Measurements from ENCODE around the gene REC8.

The REC8 gene

DNA sequence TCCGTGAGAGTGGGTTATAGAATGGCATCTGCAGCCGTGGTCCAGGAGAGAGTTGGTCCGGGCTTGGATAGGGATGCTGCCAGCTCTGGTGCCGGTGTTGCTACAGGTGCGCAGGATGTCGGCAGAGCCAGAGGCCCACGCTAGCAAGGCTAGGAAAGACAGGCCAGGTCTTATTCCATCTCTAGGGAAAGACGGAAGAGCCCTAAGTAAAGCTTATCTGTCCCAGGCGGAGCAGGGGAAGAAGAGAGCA is 36.4 kb upstream of the REC8 start:
- Mint-ChIP-seq H3K36me3 (peaks cover 25% of the 10 kb centered on the region), H3K27me3 (no peaks in the 10 kb centered on the region), H3K27ac (peak overlapping the region; percentile 82), H3K9me3 (no peaks in the 10 kb centered on the region), H3K4me1 (peaks cover 57% of the 10 kb centered on the region), H3K4me3 (peak overlapping the region; percentile 86)
- peak; percentile 11 for ATAC-seq

DNA sequence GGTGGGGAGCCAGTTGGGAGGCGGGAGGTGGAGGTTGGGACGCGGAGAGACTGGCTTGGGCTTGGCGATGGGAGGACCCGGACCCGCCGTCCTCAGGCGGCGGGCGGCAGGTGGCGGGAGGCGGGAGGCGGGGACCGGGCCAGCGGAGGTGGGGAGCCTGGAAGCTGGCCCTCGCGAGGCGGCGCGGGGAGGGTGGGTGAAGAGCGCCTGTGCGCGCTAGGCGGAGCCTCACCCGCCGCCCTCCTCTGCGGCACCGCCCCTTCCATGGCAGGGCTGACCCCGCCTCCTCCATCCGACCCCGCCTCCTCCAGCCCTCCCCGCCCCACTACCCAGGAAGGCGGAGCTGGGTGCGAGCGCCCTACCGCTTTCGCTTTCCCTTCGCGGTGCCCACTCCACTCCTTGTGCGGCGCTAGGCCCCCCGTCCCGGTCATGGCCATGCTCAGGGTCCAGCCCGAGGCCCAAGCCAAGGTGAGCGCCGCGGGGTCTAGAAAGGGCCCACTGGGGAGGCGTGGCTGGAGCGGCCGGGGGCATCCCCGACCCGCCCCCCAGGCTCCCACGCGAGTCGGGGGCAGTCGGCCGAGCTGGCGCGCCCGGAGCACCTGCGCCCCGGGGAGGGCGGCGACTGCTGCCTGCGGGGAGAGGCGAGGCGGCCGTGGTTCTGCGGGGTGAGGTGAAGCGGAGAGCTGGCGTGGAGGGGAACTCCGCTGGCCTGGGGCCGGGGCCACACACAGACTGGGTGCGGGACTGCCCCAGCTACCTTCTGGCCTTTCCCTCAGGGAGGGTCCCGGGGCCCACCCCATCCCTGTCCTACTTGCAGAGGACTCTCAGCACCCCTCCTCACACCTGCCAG is 35.8 kb upstream of the REC8 start, which contains the start of gene PSME1:
Gene PSME1 (plus strand): TSS at position 361 of the 850 bp plus-strand sequence. CDS start 69 bp downstream, at position 430.
- Mint-ChIP-seq H3K4me1 (peaks cover 62% of the 10 kb centered on the region), H3K27ac (peak within 1 kb of the TSS; percentile 82), H3K27me3 (no peaks in the 10 kb centered on the region), H3K9me3 (no peaks in the 10 kb centered on the region), H3K4me3 (peak within 1 kb of the TSS; percentile 86), H3K36me3 (peaks cover 25% of the 10 kb centered on the region)
- peak; percentile 97 for ATAC-seq

GRCh38 chr14:24136684-24137528 is 35.0 kb upstream of the REC8 start:
- Mint-ChIP-seq H3K36me3 (peaks cover 25% of the 10 kb centered on the region), H3K27ac (peak overlapping the region; percentile 82), H3K9me3 (no peaks in the 10 kb centered on the region), H3K27me3 (no peaks in the 10 kb centered on the region), H3K4me1 (peaks cover 59% of the 10 kb centered on the region), H3K4me3 (peak overlapping the region; percentile 86)
- no peak for ATAC-seq

- peaks cover 28% of the 10 kb centered on the region for H3K36me3 Mint-ChIP-seq
- no peaks in the 10 kb centered on the region for H3K9me3 Mint-ChIP-seq
- no peaks in the 10 kb centered on the region for H3K27me3 Mint-ChIP-seq
- H3K4me1 Mint-ChIP-seq: peaks cover 54% of the 10 kb centered on the region
- H3K4me3 Mint-ChIP-seq: no peak overlapping the region
- no peak for ATAC-seq
- peak overlapping the region; percentile 82 for H3K27ac Mint-ChIP-seq
Observed at GRCh38 chr14:24137529-24138395, 34.1 kb upstream of the REC8 start.

DNA sequence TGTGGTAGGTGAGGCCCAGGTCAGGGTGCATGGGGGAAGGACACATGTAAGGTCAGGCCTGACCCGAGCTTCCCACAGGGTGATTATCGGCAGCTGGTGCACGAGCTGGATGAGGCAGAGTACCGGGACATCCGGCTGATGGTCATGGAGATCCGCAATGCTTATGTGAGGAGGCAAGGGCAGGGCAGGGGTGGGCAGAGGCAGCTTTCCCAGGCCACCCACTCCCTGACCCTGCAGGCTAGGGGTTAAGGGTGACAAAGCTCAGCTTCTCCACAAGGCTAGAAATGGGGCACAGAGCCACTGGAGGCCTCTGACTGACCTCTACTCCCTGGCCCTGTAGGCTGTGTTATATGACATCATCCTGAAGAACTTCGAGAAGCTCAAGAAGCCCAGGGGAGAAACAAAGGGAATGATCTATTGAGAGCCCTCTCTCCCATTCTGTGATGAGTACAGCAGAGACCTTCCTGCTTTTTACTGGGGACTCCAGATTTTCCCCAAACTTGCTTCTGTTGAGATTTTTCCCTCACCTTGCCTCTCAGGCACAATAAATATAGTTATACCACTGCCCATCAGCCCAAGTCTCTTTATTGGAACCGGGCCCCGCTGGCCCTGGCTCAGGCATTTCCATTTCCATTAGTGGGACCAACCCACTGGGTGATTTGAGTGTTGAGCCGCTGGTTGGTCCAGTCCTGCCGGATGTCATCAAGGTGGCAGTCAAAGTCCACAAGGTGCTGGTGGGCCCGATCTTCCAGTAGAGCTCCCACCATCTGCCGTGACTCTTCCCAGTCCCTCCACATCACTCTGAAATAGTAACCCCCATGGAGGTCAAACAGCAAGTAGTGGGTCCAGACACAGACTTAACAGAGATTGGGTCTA is 33.2 kb upstream of the REC8 start:
- Mint-ChIP-seq H3K4me3 (peak overlapping the region; percentile 59), H3K36me3 (peaks cover 36% of the 10 kb centered on the region), H3K27ac (peak overlapping the region; percentile 7), H3K4me1 (peaks cover 54% of the 10 kb centered on the region), H3K27me3 (no peaks in the 10 kb centered on the region), H3K9me3 (no peaks in the 10 kb centered on the region)
- ATAC-seq: no peak

GRCh38 chr14:24139272-24139934 is 32.5 kb upstream of the REC8 start:
- no peak for ATAC-seq

DNA sequence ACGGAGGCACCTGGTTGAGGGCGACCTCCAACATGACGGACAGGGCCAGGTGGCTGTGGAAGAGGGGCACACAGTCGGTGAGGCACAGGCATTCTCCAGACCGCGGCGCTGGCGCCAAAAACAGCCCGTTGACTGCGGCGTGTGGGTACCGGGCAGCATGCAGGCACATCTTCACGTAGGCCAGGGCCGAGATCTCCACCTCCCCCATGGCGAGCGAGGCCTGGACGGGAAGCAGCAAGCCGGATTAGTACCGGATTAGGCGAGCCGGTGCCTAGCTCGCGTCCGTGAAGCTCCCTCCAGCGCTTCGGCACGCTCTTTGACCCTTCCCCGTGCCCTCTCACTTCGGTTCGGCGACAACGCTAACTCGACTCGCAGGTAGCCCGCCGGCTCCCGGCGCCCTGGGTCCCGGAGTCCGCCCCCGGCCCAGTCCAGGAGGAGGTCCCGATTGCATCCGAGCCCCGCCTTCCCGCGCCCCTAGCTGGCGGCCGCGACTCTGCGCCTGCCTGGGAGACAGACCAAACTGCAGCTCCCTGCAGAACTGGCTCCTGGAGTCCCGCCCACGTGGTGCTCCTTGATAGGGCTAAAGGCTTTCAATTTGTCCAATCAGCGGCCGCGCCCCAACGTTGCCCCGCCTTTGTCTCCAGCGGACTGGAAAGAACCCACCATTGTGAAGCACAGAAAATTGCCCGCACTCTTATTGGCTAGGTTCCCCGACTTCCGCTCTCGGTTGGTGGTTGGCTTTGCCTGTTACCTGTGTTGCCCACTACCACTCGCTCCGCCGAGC is 30.6 kb upstream of the REC8 start, which contains the start of gene EMC9:
Gene EMC9 (minus strand): TSS at position 495 of the 784 bp plus-strand sequence. CDS start 287 bp downstream, at position 208.
- ATAC-seq: peak; percentile 96
- Mint-ChIP-seq H3K36me3 (peaks cover 52% of the 10 kb centered on the region), H3K27me3 (no peaks in the 10 kb centered on the region), H3K27ac (peak within 1 kb of the TSS; percentile 82), H3K9me3 (no peaks in the 10 kb centered on the region), H3K4me1 (peaks cover 65% of the 10 kb centered on the region), H3K4me3 (peak within 1 kb of the TSS; percentile 92)

More at GRCh38 chr14:24139272-24139934, 32.5 kb upstream of the REC8 start:
- H3K27me3 Mint-ChIP-seq: no peaks in the 10 kb centered on the region
- peak overlapping the region; percentile 59 for H3K4me3 Mint-ChIP-seq
- peaks cover 60% of the 10 kb centered on the region for H3K4me1 Mint-ChIP-seq
- no peaks in the 10 kb centered on the region for H3K9me3 Mint-ChIP-seq
- peaks cover 42% of the 10 kb centered on the region for H3K36me3 Mint-ChIP-seq
- H3K27ac Mint-ChIP-seq: peak overlapping the region; percentile 7

GRCh38 chr14:24143511-24143910 is 28.4 kb upstream of the REC8 start:
- Mint-ChIP-seq H3K27me3 (no peaks in the 10 kb centered on the region), H3K27ac (no peak overlapping the region), H3K4me1 (peaks cover 55% of the 10 kb centered on the region), H3K4me3 (no peak overlapping the region), H3K36me3 (peaks cover 38% of the 10 kb centered on the region), H3K9me3 (no peaks in the 10 kb centered on the region)
- ATAC-seq: no peak

DNA sequence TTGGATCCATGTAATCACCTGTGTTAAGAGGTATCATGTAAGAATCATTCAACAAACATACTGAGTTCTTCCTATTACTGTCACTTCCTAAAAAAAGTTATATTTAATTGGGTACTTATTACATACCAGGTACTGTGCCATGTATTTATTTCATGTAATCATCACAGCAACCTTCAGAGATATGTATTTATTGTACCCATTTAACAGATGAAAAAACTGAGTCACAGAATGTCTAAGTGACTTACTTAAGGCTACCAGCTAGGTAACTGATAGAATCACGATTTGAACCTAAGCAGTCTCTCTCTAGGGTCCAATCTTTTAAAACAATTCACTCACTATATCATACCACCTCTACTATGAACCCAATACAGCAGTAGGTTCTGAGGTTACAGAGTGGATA is 27.4 kb upstream of the REC8 start:
- H3K27ac Mint-ChIP-seq: no peak overlapping the region
- peaks cover 32% of the 10 kb centered on the region for H3K36me3 Mint-ChIP-seq

DNA sequence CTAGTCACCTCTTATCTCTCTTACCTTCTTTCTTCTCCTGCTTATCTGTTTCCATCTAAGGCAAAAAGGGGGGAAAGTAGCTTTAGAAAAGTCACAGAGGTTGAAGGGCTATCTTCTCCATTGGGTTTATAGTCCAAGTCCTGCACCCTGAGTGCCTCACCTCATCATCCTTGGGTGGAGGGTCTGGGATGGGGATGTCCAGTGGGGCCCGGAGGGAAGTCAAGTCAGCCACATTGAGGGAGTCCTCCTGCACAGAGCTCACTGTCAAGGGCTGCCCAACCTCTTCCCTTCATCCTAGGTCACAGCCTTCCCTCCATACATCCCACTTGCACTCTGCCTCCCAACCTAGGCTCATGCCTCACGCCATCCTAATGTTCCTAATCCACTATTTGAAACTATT is 26.7 kb upstream of the REC8 start:
- peaks cover 34% of the 10 kb centered on the region for H3K36me3 Mint-ChIP-seq
- H3K4me3 Mint-ChIP-seq: peak overlapping the region; percentile 90
- peaks cover 56% of the 10 kb centered on the region for H3K4me1 Mint-ChIP-seq
- H3K27ac Mint-ChIP-seq: peak overlapping the region; percentile 83
- ATAC-seq: no peak
- H3K9me3 Mint-ChIP-seq: no peaks in the 10 kb centered on the region
- H3K27me3 Mint-ChIP-seq: no peaks in the 10 kb centered on the region

More for the DNA sequence above, 27.4 kb upstream of the REC8 start:
- Mint-ChIP-seq H3K4me3 (no peak overlapping the region), H3K27me3 (no peaks in the 10 kb centered on the region), H3K4me1 (peaks cover 56% of the 10 kb centered on the region), H3K9me3 (no peaks in the 10 kb centered on the region)
- ATAC-seq: no peak

- no peak for ATAC-seq
- Mint-ChIP-seq H3K9me3 (no peaks in the 10 kb centered on the region), H3K27me3 (no peaks in the 10 kb centered on the region), H3K36me3 (peaks cover 41% of the 10 kb centered on the region), H3K27ac (peak overlapping the region; percentile 83), H3K4me3 (peak overlapping the region; percentile 90), H3K4me1 (peaks cover 56% of the 10 kb centered on the region)
Observed at GRCh38 chr14:24145690-24146452, 26.0 kb upstream of the REC8 start.

GRCh38 chr14:24146453-24146977 is 25.4 kb upstream of the REC8 start, which contains the start of gene PSME2:
PSME2 (minus strand) TSS chr14:24146610; CDS start chr14:24146581, 29 bp downstream.
- Mint-ChIP-seq H3K36me3 (peaks cover 46% of the 10 kb centered on the region), H3K27ac (peak within 1 kb of the TSS; percentile 83), H3K4me3 (peak within 1 kb of the TSS; percentile 90), H3K9me3 (no peaks in the 10 kb centered on the region), H3K27me3 (no peaks in the 10 kb centered on the region), H3K4me1 (peaks cover 58% of the 10 kb centered on the region)
- peak; percentile 87 for ATAC-seq
